ENCODE measurements around the gene TPD52L2.

DNA sequence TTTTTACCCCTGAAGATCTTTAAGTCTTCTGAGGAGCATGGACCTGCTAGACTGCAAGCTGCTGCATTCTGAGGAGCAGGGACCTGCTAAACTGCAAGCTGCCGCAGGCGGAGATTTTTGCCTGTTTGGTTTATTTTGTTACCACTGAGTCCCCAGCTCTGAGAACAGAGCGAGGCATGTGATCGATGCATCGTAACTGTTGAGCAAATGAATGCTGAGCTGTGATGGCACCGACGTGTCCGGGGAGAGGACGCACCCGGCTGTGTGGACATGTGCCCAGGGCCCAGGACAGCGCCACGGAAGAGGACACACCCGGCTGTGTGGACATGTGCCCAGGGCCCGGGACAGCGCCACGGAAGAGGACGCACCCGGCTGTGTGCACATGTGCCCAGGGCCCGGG is 54.1 kb downstream of the TPD52L2 start:
- TF ChIP-seq, protein P1, sequence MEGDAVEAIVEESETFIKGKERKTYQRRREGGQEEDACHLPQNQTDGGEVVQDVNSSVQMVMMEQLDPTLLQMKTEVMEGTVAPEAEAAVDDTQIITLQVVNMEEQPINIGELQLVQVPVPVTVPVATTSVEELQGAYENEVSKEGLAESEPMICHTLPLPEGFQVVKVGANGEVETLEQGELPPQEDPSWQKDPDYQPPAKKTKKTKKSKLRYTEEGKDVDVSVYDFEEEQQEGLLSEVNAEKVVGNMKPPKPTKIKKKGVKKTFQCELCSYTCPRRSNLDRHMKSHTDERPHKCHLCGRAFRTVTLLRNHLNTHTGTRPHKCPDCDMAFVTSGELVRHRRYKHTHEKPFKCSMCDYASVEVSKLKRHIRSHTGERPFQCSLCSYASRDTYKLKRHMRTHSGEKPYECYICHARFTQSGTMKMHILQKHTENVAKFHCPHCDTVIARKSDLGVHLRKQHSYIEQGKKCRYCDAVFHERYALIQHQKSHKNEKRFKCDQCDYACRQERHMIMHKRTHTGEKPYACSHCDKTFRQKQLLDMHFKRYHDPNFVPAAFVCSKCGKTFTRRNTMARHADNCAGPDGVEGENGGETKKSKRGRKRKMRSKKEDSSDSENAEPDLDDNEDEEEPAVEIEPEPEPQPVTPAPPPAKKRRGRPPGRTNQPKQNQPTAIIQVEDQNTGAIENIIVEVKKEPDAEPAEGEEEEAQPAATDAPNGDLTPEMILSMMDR (conservative IDR thresholded peaks at IDR 0.05; ENCODE audit: low read depth, low read length): no peak
- TF ChIP-seq EZH2 (IDR thresholded peaks at IDR 0.05; ENCODE audit: low read length, unreplicated experiment) (no peak), EZH2phosphoT487 (IDR thresholded peaks at IDR 0.05; ENCODE audit: borderline replicate concordance, low read length) (no peak)

Measured in PC-3 (cell line).